Measurements from ENCODE around the gene SLC16A2. TPM values are rescaled to one million over a fixed set of nuclear protein-coding genes. Genes with fewer than 3 reads are reported as not detected.
"Not testable (repeated sequence)": the region's sequence is repeated elsewhere in the genome, so short reads cannot be mapped to it uniquely, and the experiment has no call there.

SLC16A2 gene
- total and polyA plus RNA-seq, 7 donors: 0.23 to 10.5 (median 5.3) TPM

GRCh38 chrX:74452199-74452481 is 30.8 kb downstream of the SLC16A2 start:
- no peaks in the 10 kb centered on the region for H3K9me3 ChIP-seq
- no peaks in the 10 kb centered on the region for H3K27me3 ChIP-seq
- intact Hi-C loops (cut with DNase I): no loop called here
- TF ChIP-seq EP300 (IDR thresholded peaks at IDR 0.05) (no peak), POLR2A (IDR thresholded peaks at IDR 0.05) (no peak), POLR2AphosphoS5 (IDR thresholded peaks at IDR 0.05) (no peak), CTCF (IDR thresholded peaks at IDR 0.05) (no peak)
- no peak for DNase-seq
- WGBS, 2 donors: 90 to 97% methylated on average over 2 of the region's 2 CpGs
- no peak overlapping the region for H3K4me3 ChIP-seq
- no peaks in the 10 kb centered on the region for H3K4me1 ChIP-seq
- no peak overlapping the region for H3K27ac ChIP-seq
- H3K36me3 ChIP-seq: no peaks in the 10 kb centered on the region

- whole genome bisulfite sequencing, 2 donors: 86 to 88% methylated on average over 7 of the region's 7 CpGs
Observed at GRCh38 chrX:74453178-74453577, 31.9 kb downstream of the SLC16A2 start.

GRCh38 chrX:74454233-74454632 is 32.9 kb downstream of the SLC16A2 start:
- H3K36me3 ChIP-seq; H3K4me3 ChIP-seq; intact Hi-C loops (cut with DNase I); H3K9me3 ChIP-seq; H3K27me3 ChIP-seq; H3K4me1 ChIP-seq; DNase-seq; H3K27ac ChIP-seq: not testable (repeated sequence)
- WGBS, 2 donors: 80 to 83% methylated on average over 2 to 3 of the region's 3 CpGs

More at GRCh38 chrX:74453178-74453577, 31.9 kb downstream of the SLC16A2 start:
- Histone ChIP-seq H3K4me1 (no peaks in the 10 kb centered on the region), H3K9me3 (no peaks in the 10 kb centered on the region), H3K27me3 (no peaks in the 10 kb centered on the region), H3K36me3 (no peaks in the 10 kb centered on the region), H3K4me3 (no peak overlapping the region), H3K27ac (no peak overlapping the region)
- no peak for DNase-seq
- intact Hi-C loops (cut with DNase I): no loop called here
- TF ChIP-seq EP300 (IDR thresholded peaks at IDR 0.05) (no peak), POLR2AphosphoS5 (IDR thresholded peaks at IDR 0.05) (no peak), POLR2A (IDR thresholded peaks at IDR 0.05) (no peak), CTCF (IDR thresholded peaks at IDR 0.05) (no peak)

GRCh38 chrX:74458736-74459135 is 37.4 kb downstream of the SLC16A2 start:
- no peaks in the 10 kb centered on the region for H3K4me1 ChIP-seq
- H3K36me3 ChIP-seq: no peaks in the 10 kb centered on the region
- no peak for DNase-seq
- H3K4me3 ChIP-seq: no peak overlapping the region
- TF ChIP-seq POLR2A (IDR thresholded peaks at IDR 0.05) (no peak), CTCF (IDR thresholded peaks at IDR 0.05) (peak in 1 of 4 experiments; percentile 8), POLR2AphosphoS5 (IDR thresholded peaks at IDR 0.05) (no peak), EP300 (IDR thresholded peaks at IDR 0.05) (no peak)
- intact Hi-C loops (cut with DNase I): loop anchor here (2.0 kb wide), 1 partner anchor 76 kb away; no protein-coding TSS in a partner anchor
- no peak overlapping the region for H3K27ac ChIP-seq
- WGBS, 2 donors: 8 to 50% methylated on average over 1 of the region's 1 CpG
- H3K27me3 ChIP-seq: no peaks in the 10 kb centered on the region
- H3K9me3 ChIP-seq: no peaks in the 10 kb centered on the region

GRCh38 chrX:74461384-74461783 is 40.1 kb downstream of the SLC16A2 start:
- 85 to 90% methylated on average over 4 of the region's 4 CpGs for WGBS, 2 donors
- intact Hi-C loops (cut with DNase I): no loop called here
- Histone ChIP-seq H3K4me1 (no peaks in the 10 kb centered on the region), H3K36me3 (no peaks in the 10 kb centered on the region), H3K27me3 (no peaks in the 10 kb centered on the region), H3K4me3 (no peak overlapping the region), H3K9me3 (no peaks in the 10 kb centered on the region), H3K27ac (no peak overlapping the region)
- TF ChIP-seq POLR2AphosphoS5 (IDR thresholded peaks at IDR 0.05) (no peak), EP300 (IDR thresholded peaks at IDR 0.05) (no peak), POLR2A (IDR thresholded peaks at IDR 0.05) (no peak), CTCF (IDR thresholded peaks at IDR 0.05) (no peak)
- DNase-seq: no peak
